ENCODE results near the gene PRR20G.
"Not testable (repeated sequence)": the region's sequence is repeated elsewhere in the genome, so short reads cannot be mapped to it uniquely, and the experiment has no call there.

PRR20G gene

GRCh38 chr3:127296166-127296565 lies 8.3 kb upstream of the PRR20G start (continued):
- TF ChIP-seq ZNF16 (tag by site-specific recombination; IDR thresholded peaks at IDR 0.05; ENCODE audit: low read depth) (no peak), MEIS1 (CRISPR knock-in tag; IDR thresholded peaks at IDR 0.05; ENCODE audit: borderline replicate concordance) (no peak), ZNF184 (tag by site-specific recombination; IDR thresholded peaks at IDR 0.05) (no peak), ZNF292 (tag by site-specific recombination; IDR thresholded peaks at IDR 0.05; ENCODE audit: borderline replicate concordance, low read depth) (no peak), ZNF341 (tag by site-specific recombination; IDR thresholded peaks at IDR 0.05; ENCODE audit: low read depth) (no peak), ZSCAN16 (tag by site-specific recombination; IDR thresholded peaks at IDR 0.05) (no peak), ZNF19 (tag by site-specific recombination; IDR thresholded peaks at IDR 0.05; ENCODE audit: low read depth) (no peak), ZNF426 (tag by site-specific recombination; IDR thresholded peaks at IDR 0.05) (no peak), SP2 (tag by site-specific recombination; IDR thresholded peaks at IDR 0.05) (no peak), PRDM4 (tag by site-specific recombination; IDR thresholded peaks at IDR 0.05) (no peak)

- H3K4me1 ChIP-seq (ENCODE audit: control insufficient read depth, insufficient read depth, low read length); H3K4me3 ChIP-seq (ENCODE audit: low read depth, low read length); CTCF ChIA-PET; H3K27ac ChIP-seq (ENCODE audit: extremely low read depth, low read depth, low read length); H3K9me3 ChIP-seq (ENCODE audit: control insufficient read depth, insufficient read depth, low read depth, low read length); POLR2A ChIA-PET; H3K36me3 ChIP-seq (ENCODE audit: control insufficient read depth in 2 of 2, insufficient read depth in 1 of 2, low read length in 2 of 2): not testable (repeated sequence)
Measured at GRCh38 chr3:127293650-127294049, 5.8 kb upstream of the PRR20G start.

- no peaks in the 10 kb centered on the region for H3K4me1 ChIP-seq (ENCODE audit: control insufficient read depth, insufficient read depth, low read length)
- CTCF ChIA-PET = no interaction called here
- no peak overlapping the region for H3K27ac ChIP-seq (ENCODE audit: extremely low read depth, low read depth, low read length)
- POLR2A ChIA-PET = no interaction called here
- no peaks in the 10 kb centered on the region for H3K9me3 ChIP-seq (ENCODE audit: control insufficient read depth, insufficient read depth, low read depth, low read length)
- no peak overlapping the region for H3K4me3 ChIP-seq (ENCODE audit: low read depth, low read length)
- no peaks in the 10 kb centered on the region for H3K36me3 ChIP-seq (ENCODE audit: control insufficient read depth in 2 of 2, insufficient read depth in 1 of 2, low read length in 2 of 2)
- TF ChIP-seq ZNF658 (tag by site-specific recombination; IDR thresholded peaks at IDR 0.05) (no peak), ZNF596 (tag by site-specific recombination; IDR thresholded peaks at IDR 0.05) (no peak), ZNF2 (tag by site-specific recombination; IDR thresholded peaks at IDR 0.05) (no peak), ZNF785 (tag by site-specific recombination; IDR thresholded peaks at IDR 0.05) (no peak), ZNF292 (tag by site-specific recombination; IDR thresholded peaks at IDR 0.05; ENCODE audit: borderline replicate concordance, low read depth) (no peak), ZNF513 (tag by site-specific recombination; IDR thresholded peaks at IDR 0.05) (no peak)
Measured at GRCh38 chr3:127291611-127292010, 3.8 kb upstream of the PRR20G start.

- Histone ChIP-seq H3K27ac (ENCODE audit: extremely low read depth, low read depth, low read length) (no peak overlapping the region), H3K4me3 (ENCODE audit: low read depth, low read length) (no peak overlapping the region), H3K9me3 (ENCODE audit: control insufficient read depth, insufficient read depth, low read depth, low read length) (no peaks in the 10 kb centered on the region), H3K36me3 (ENCODE audit: control insufficient read depth in 2 of 2, insufficient read depth in 1 of 2, low read length in 2 of 2) (no peaks in the 10 kb centered on the region), H3K4me1 (ENCODE audit: control insufficient read depth, insufficient read depth, low read length) (no peaks in the 10 kb centered on the region)
- TF ChIP-seq ZNF350 (tag by site-specific recombination; IDR thresholded peaks at IDR 0.05) = no peak
- TF ChIP-seq ZNF654 (tag by site-specific recombination; IDR thresholded peaks at IDR 0.05; ENCODE audit: low read depth) = no peak
- ChIA-PET CTCF (interaction anchor here (0.5 kb wide), 1 partner anchor 12 kb away, joined by 3 read pairs; no protein-coding TSS in a partner anchor), POLR2A (no interaction called here)
Measured at GRCh38 chr3:127291114-127291513, 3.3 kb upstream of the PRR20G start.
